ENCODE data around the gene PDIA6.

PDIA6 gene

GRCh38 chr2:10779776-10780490 lies 32.7 kb downstream of the PDIA6 start:
- DNase-seq = no peak

DNA sequence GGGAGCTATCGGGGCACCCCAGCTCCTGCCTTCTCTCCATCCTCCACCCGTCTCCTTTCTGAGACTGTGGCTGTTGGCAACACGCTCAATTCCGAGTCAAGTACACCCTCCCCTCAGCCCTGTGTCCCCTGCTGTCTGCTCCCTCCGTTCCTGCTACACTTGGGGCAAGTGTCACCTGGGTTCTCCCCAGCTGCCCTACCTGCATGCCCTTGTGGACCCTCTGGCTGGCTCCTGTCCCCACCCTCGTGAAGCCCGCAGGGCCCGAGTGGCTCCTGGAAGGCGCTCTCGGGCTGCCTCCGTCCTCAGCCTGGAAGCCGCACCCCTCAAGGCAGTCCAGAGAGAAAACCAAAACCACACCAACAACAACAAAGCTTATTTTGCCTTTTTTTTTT lies 33.9 kb downstream of the PDIA6 start:
- no peak for DNase-seq

DNA sequence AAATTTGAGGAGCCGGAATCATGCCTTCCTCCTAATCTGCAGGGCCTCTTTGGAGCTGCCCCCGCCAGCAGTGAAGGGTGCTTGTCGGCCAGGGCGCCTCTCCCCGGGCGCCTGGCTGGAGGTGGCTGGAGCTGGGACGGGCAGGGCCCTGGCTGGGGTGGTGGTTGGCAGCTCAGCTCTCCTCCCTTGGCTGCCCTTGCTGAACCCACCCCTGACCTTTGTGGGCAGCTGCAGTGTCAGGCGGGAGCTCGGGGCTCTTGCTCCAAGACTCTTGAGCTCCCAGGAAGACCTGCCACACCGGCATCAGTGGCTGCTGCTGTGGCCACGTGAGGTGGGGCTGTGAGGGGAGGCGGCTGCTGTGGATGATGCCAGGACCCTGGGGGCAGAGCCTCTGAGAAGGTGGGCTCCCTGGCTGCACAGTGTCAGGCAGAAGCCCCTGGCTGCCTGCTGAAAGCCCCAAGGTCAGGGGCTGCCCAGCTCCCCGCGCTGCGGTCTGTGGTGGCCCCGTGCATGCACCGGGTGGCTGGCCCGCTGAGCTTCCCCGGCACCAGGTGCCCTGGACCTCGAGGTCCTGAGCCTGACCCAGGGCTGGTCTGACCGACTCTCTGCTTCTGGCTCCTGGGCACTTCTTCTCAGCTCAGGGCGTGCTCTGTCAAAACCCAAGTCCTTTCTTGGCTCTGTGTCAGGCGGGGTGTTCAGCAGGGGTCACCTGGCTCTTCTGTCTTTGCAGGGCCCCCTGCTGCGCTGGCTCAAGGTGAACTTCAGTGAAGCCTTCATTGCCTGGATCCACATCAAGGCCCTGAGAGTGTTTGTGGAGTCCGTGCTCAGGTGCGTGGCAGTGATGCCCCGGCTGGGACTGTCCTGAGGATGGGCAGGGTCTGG lies 34.5 kb downstream of the PDIA6 start:
- no peak for DNase-seq

GRCh38 chr2:10777111-10777841 lies 35.3 kb downstream of the PDIA6 start:
- DNase-seq = no peak

DNA sequence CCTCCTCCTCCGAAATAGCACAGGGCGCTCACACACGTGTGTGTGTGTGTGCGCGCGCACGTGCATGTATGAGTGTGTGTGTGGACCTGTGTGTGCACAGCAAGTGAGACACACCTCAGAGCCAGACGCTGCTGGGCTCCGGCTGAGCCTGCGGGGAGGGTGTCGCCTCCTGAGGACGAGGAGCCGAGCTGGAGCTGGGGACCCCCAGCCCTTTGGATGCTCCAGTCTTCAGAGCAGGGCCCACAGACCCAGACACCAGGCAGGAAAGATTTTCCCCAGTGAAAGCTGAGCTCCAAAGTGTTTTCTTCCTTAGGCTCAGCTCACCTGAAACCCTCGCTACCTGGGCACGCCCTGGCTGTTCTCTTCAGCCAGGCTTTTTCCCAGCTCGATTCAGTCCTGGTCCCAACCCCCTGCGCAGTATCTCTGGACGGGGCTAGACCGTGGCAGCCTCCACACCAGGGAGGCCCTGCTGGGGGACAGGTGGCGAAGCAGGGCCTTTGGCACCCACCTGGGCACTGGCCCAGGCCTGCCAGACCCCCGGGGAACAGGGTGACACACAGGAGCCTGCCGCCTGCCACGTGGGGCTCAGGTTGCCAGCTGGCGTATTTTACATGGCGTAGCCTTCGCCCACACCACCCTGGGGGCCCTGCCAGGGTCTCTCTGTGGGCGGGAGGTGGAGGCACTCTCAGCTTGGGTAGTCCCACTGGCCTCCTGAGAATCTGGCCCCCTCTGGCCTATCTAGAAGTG lies 36.2 kb downstream of the PDIA6 start:
- no peak for DNase-seq

- no peak for DNase-seq
These were observed 36.8 kb downstream of the PDIA6 start for GRCh38 chr2:10775831-10776230.

- DNase-seq = no peak
These were observed 37.4 kb downstream of the PDIA6 start for GRCh38 chr2:10775021-10775780.

DNA sequence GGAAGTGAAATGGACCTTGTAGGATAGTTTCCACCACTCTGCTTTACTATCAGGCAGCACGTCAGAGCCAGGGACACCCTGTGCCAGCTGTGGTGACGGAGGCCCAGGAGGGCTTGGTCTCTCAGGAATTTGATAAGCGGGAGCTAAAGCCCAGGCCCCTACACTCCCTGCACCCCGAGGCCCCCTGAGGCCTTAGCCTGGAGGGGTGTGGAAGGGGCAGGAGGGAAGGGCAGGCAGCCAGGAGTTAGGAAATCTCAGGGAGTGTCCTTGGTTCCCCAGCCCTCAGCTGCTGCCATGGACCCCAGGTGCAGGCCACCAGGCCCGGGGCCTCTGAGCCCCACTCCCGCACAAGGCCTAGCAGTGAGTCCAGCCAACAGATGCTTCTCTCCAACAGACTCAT lies 38.2 kb downstream of the PDIA6 start:
- DNase-seq = no peak

DNA sequence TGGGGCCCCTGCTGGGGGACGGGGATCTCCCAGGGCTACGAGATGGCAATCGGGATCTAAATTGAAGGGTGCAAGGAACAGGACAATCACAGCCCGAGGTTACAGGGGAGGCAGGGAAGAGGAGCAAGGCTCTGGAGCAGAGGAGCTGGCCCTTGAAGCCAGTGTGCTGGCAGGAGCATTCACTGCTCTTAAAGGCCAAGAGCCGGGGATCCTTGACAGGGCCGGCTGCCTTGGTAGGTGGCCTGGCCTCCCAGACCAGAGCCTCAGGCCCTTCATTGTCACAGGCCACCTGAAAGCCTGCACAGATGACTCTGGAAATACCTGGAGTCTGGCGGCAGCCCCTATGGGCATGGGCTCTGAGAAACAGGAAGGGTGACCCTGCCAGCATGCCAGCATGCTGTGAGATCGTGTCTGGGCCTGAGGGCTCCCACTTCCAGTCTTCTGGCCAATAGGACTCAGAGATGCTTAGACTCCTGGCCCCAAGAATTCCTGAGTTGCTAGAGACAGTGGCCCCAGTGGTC lies 38.7 kb downstream of the PDIA6 start:
- no peak for DNase-seq

DNA sequence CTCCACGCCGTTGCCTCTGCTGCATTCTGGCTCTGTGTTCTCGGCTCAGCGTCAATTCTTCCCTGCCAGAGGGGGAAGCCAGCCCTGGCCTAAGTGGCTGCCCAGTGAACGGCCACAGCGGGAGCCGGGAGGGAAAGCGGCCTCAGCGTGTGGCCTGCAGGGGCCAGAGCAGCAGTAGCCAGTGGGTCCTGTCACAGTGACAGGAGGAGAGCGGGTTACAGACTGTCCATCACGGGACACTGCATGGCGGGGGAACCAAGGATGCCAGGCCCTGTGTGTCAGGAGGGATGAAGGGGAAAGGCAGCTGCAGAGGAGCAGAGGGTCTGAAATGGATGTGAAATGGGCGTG lies 39.7 kb downstream of the PDIA6 start:
- no peak for DNase-seq

- no peak for DNase-seq
These were observed 40.3 kb downstream of the PDIA6 start for GRCh38 chr2:10772201-10772867.

GRCh38 chr2:10771786-10772185 lies 40.8 kb downstream of the PDIA6 start:
- DNase-seq = no peak

GRCh38 chr2:10770956-10771750 lies 41.4 kb downstream of the PDIA6 start:
- DNase-seq = no peak

GRCh38 chr2:10768063-10768507 lies 44.5 kb downstream of the PDIA6 start:
- DNase-seq = no peak

DNA sequence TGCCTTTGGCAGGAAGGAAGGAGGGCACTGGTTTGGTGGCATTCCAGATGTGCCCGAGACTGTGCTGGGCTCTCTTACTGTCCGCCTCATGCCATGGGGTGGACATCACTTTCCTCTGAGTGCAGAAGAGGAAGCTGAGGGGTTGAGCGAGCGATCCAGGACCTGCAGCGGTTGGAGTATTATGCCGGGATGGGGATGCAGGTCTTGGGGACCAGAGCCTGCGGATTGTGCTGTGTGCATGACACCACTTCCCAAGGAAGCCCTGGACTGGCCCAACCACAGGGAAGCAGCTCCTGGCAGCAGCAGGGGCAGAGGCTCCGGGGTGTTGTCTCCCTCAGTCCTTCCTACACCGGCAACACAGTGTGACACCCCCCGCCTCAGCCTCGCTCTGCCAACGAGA lies 46.7 kb downstream of the PDIA6 start:
- no peak for DNase-seq

DNA sequence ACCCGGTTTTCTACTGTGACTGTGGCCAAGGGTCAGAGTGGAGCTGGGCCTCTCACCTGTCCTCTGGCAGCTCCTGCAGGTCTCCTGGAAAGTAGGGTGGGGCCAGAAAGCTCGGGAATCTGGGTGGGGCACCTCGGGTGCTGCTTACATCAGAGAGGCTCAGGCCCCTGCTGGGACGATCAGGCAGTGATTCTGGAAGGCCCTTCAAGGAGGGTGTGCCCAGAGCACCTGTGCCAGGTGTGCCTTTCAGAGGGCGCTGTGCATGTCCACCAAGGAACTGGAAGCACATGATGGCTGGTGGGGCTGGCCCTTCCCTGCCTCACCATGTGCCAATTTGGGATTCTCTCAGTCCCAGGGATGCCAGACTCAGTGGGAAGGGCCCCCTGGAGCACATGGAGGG lies 47.1 kb downstream of the PDIA6 start:
- DNase-seq = no peak

GRCh38 chr2:10764896-10765295 lies 47.7 kb downstream of the PDIA6 start:
- DNase-seq = no peak

DNA sequence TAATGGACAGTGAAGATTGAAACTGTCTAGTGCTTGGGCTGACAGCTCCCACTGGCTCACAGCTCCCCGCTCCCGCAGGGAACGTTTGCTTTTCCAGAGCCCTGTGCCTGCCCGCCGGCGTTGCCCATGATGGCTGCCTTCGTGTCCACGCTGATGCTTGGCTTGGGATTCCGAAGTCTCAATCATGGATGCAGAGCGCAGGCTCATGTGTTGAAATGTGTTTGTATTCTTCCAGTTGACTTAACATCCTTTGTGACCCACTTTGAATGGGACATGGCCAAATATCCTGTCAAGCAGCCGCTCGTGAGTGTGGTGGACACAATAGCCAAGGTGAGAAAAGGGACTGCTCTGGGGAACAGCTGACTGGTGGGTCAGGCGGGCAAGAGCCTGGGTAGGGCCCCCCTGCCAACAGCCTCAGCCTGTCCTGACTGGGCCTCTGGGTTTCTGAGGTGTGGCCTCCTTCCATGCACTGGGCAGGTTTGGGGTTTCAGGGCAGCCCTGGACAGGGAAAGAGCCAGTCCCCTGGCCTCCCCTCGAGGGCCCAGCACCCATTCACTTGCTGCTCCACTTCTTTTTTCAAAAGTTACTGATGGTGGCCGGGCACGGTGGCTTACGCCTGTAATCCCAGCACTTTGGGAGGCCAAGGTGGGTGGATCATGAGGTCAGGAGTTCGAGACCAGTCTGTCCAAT lies 48.3 kb downstream of the PDIA6 start:
- DNase-seq = peak in 1 of 2 experiments; percentile 12

GRCh38 chr2:10763461-10763800 lies 49.2 kb downstream of the PDIA6 start:
- DNase-seq = no peak

Data from cerebellar nuclear complex (tissue), 1 donor.